ENCODE measurements around the gene ADNP2. TPM values are rescaled to one million over a fixed set of nuclear protein-coding genes. Genes with fewer than 3 reads are reported as not detected.

The ADNP2 gene
- total RNA-seq, 1 experiment from 2014 or later, result 12.6 TPM

GRCh38 chr18:80143881-80144280 is 34.8 kb downstream of the ADNP2 start:
- no peak overlapping the region for H3K4me3 ChIP-seq
- H3K9me2 ChIP-seq (ENCODE audit: insufficient read depth), result no peaks in the 10 kb centered on the region
- CTCF ChIA-PET, result no interaction called here
- intact Hi-C loops (cut with micrococcal nuclease; ENCODE audit: unreplicated experiment), result no loop called here
- no peaks in the 10 kb centered on the region for H3K27me3 ChIP-seq (ENCODE audit: insufficient read depth, low read depth)
- no TSS peak for BruUV-seq (replicated peaks)
- TF ChIP-seq CTCF (conservative IDR thresholded peaks at IDR 0.05), result no peak
- no peak for TF ChIP-seq EZH2 (IDR thresholded peaks at IDR 0.05; ENCODE audit: low read depth)
- no peak overlapping the region for H3K4me2 ChIP-seq
- no peaks in the 10 kb centered on the region for H3F3A ChIP-seq (ENCODE audit: insufficient read depth, low read depth)
- POLR2A ChIA-PET (ENCODE audit: unreplicated experiment), result no interaction called here
- no peak for DNase-seq
- no peaks in the 10 kb centered on the region for H3K79me2 ChIP-seq (ENCODE audit: low read depth)
- H3K4me1 ChIP-seq (replicated peaks; ENCODE audit: insufficient read depth), result no peaks in the 10 kb centered on the region
- peaks cover 4% of the 10 kb centered on the region for H4K20me1 ChIP-seq (ENCODE audit: insufficient read depth)
- H3K9me3 ChIP-seq (ENCODE audit: insufficient read depth, low read depth), result no peaks in the 10 kb centered on the region
- H3K27ac ChIP-seq, result no peak overlapping the region
- H3K36me3 ChIP-seq (ENCODE audit: low read depth), result peaks cover 22% of the 10 kb centered on the region
- H2AFZ ChIP-seq, result no peak overlapping the region

- Histone ChIP-seq H3K79me2 (ENCODE audit: low read depth) (no peaks in the 10 kb centered on the region), H3K27me3 (ENCODE audit: insufficient read depth, low read depth) (no peaks in the 10 kb centered on the region), H3K27ac (no peak overlapping the region), H4K20me1 (ENCODE audit: insufficient read depth) (peaks cover 4% of the 10 kb centered on the region; the same call in 1 of the 2 replicates), H3K4me1 (replicated peaks; ENCODE audit: insufficient read depth) (no peaks in the 10 kb centered on the region), H3K4me3 (no peak overlapping the region), H3K4me2 (no peak overlapping the region), H3K36me3 (ENCODE audit: low read depth) (peaks cover 12% of the 10 kb centered on the region; the same call in 1 of the 2 replicates), H3F3A (ENCODE audit: insufficient read depth, low read depth) (no peaks in the 10 kb centered on the region), H3K9me3 (ENCODE audit: insufficient read depth, low read depth) (no peaks in the 10 kb centered on the region), H3K9me2 (ENCODE audit: insufficient read depth) (no peaks in the 10 kb centered on the region), H2AFZ (no peak overlapping the region)
- intact Hi-C loops (cut with micrococcal nuclease; ENCODE audit: unreplicated experiment), result no loop called here
- no peak for DNase-seq
- CTCF ChIA-PET, result no interaction called here
- no TSS peak for BruUV-seq (replicated peaks)
- TF ChIP-seq EZH2 (IDR thresholded peaks at IDR 0.05; ENCODE audit: low read depth) (no peak), CTCF (conservative IDR thresholded peaks at IDR 0.05) (no peak)
- POLR2A ChIA-PET (ENCODE audit: unreplicated experiment), result no interaction called here
These were observed 36.2 kb downstream of the ADNP2 start for GRCh38 chr18:80145196-80145804.

GRCh38 chr18:80147037-80147417 is 38.0 kb downstream of the ADNP2 start:
- Histone ChIP-seq H3K79me2 (ENCODE audit: low read depth) (no peaks in the 10 kb centered on the region), H3K27ac (no peak overlapping the region)
- TF ChIP-seq EZH2 (IDR thresholded peaks at IDR 0.05; ENCODE audit: low read depth) (no peak), CTCF (conservative IDR thresholded peaks at IDR 0.05) (no peak)

More at GRCh38 chr18:80147037-80147417, 38.0 kb downstream of the ADNP2 start:
- Histone ChIP-seq H3K9me3 (ENCODE audit: insufficient read depth, low read depth) (no peaks in the 10 kb centered on the region), H3K9me2 (ENCODE audit: insufficient read depth) (no peaks in the 10 kb centered on the region), H3F3A (ENCODE audit: insufficient read depth, low read depth) (no peaks in the 10 kb centered on the region), H2AFZ (no peak overlapping the region), H3K36me3 (ENCODE audit: low read depth) (peaks cover 12% of the 10 kb centered on the region; the same call in 1 of the 2 replicates), H3K4me2 (no peak overlapping the region), H3K4me1 (replicated peaks; ENCODE audit: insufficient read depth) (no peaks in the 10 kb centered on the region), H4K20me1 (ENCODE audit: insufficient read depth) (no peaks in the 10 kb centered on the region), H3K4me3 (no peak overlapping the region), H3K27me3 (ENCODE audit: insufficient read depth, low read depth) (no peaks in the 10 kb centered on the region)
- intact Hi-C loops (cut with micrococcal nuclease; ENCODE audit: unreplicated experiment), result no loop called here
- ChIA-PET CTCF (no interaction called here), POLR2A (ENCODE audit: unreplicated experiment) (interaction anchor here (0.6 kb wide), 1 partner anchor 85 kb away, joined by 10 read pairs; no protein-coding TSS in a partner anchor)
- BruUV-seq (replicated peaks), result no TSS peak
- DNase-seq, result no peak
